T-cell (primary cell): Measurements from ENCODE around the gene ABHD16B. TPM values are rescaled to one million over a fixed set of nuclear protein-coding genes. Genes with fewer than 3 reads are reported as not detected.
A peak's percentile ranks its signal among the peaks of the same experiment; 100 is the strongest.

Source experiments
- ATAC-seq, 4 experiments: fragments of 200-7000 bp in 3 of 4; fragments of 150-1000 bp in 1 of 4; cut with Tn5 transposase; replicated peaks in 1 of 4; 1 replicate in 3 of 4; 2 replicates in 1 of 4; pipeline ENCODE4 v1.10.0; 2021; ENCODE audit warnings: moderate library complexity in 3 of 4, mild to moderate bottlenecking in 2 of 4, moderate number of reproducible peaks in 1 of 4
- CTCF ChIA-PET, 2 donors: fragments of 300-600 bp; sonication (Branson Sonifier 250); formaldehyde crosslinking; loops; one replicate each; lab custom pipeline; 2022; ENCODE audit warnings: antibody characterized with exemption in 2 of 2; lab: Charles Lee
- POLR2A ChIA-PET, 2 donors: fragments of 300-600 bp; sonication (Branson Sonifier 250); formaldehyde crosslinking; loops; one replicate each; lab custom pipeline; 2022; ENCODE audit warnings: antibody characterized with exemption in 2 of 2; lab: Charles Lee
- DNase-seq, 35 experiments: peaks; one replicate each; pipeline versions ENCODE4 v3.0.0 to v3.0.0-alpha.2; 2013 to 2023
- H3K27ac ChIP-seq: one replicate; pipeline ENCODE4 v1.5.1; 2013; ENCODE audit warnings: low read length
- H3K27me3 ChIP-seq, 2 experiments: replicated peaks in 1 of 2; 1 replicate in 1 of 2; 2 replicates in 1 of 2; pipeline versions ENCODE4 v1.6.1 to v1.7.0; 2013; ENCODE audit warnings: low read length in 1 of 2, mixed read lengths in 1 of 2; ENCODE audit not compliant: control insufficient read depth in 2 of 2, insufficient read depth in 2 of 2; ENCODE audit errors: extremely low read depth in 1 of 2
- H3K36me3 ChIP-seq, 2 donors: 1 replicate in 1 of 2; 2 replicates in 1 of 2; pipeline versions ENCODE4 v1.6.1 to v1.7.0; 2013; ENCODE audit warnings: low read length in 1 of 2; ENCODE audit not compliant: control insufficient read depth in 2 of 2, insufficient read depth in 1 of 2; ENCODE audit errors: extremely low read depth in 1 of 2
- H3K4me1 ChIP-seq, 2 experiments: 1 replicate in 1 of 2; 2 replicates in 1 of 2; pipeline versions ENCODE4 v1.6.1 to v1.7.0; 2013; ENCODE audit warnings: low read length in 2 of 2, mixed read lengths in 1 of 2; ENCODE audit not compliant: insufficient read depth in 2 of 2, control insufficient read depth in 1 of 2; ENCODE audit errors: extremely low read depth in 1 of 2
- H3K4me3 ChIP-seq, 2 donors: 1 replicate in 1 of 2; 2 replicates in 1 of 2; pipeline versions ENCODE4 v1.5.1 to v1.7.0; 2013; ENCODE audit warnings: mild to moderate bottlenecking in 2 of 2, low read length in 1 of 2, moderate library complexity in 1 of 2; ENCODE audit not compliant: control insufficient read depth in 1 of 2; ENCODE audit errors: extremely low read depth in 1 of 2
- H3K9me3 ChIP-seq: 2 replicates; pipeline ENCODE4 v1.7.0; 2013
- H3K27ac Mint-ChIP-seq, 2 donors: one replicate each; pipeline ENCODE4 v1.8.0; 2020 to 2021; ENCODE audit warnings: mild to moderate bottlenecking in 2 of 2, mixed read lengths in 2 of 2
- H3K27me3 Mint-ChIP-seq, 2 donors: one replicate each; pipeline ENCODE4 v1.8.0; 2021 to 2022; ENCODE audit warnings: mixed read lengths in 2 of 2
- H3K36me3 Mint-ChIP-seq: one replicate; pipeline ENCODE4 v1.8.0; 2021; ENCODE audit warnings: mixed read lengths
- H3K4me1 Mint-ChIP-seq, 3 donors: one replicate each; pipeline ENCODE4 v1.8.0; 2020 to 2022; ENCODE audit warnings: mixed read lengths in 3 of 3, mild to moderate bottlenecking in 1 of 3
- H3K4me3 Mint-ChIP-seq, 3 donors: one replicate each; pipeline ENCODE4 v1.8.0; 2020 to 2022; ENCODE audit warnings: mild to moderate bottlenecking in 3 of 3, mixed read lengths in 3 of 3, moderate library complexity in 3 of 3
- H3K9me3 Mint-ChIP-seq, 3 donors: one replicate each; pipeline ENCODE4 v1.8.0; 2020 to 2022; ENCODE audit warnings: mixed read lengths in 3 of 3
- WGBS: methylation state at CpG from one replicate; pipeline ENCODE4 v1.1.5; 2013; ENCODE audit warnings: missing lambda C conversion rate; ENCODE audit not compliant: insufficient coverage; 5-methylcytosine and 5-hydroxymethylcytosine counted together
- total RNA-seq, 35 experiments: library from RNA in 6 of 35; stranded (reverse) in 6 of 35; fragments of 120-200 nt in 1 of 35; gene quantifications; one replicate each; pipeline versions ENCODE4 v1.2.1 to v1.2.4 and lab custom pipeline; 2013 to 2026

ABHD16B gene
- total RNA-seq, 5 donors from 2014 or later (not counting 1 experiment from before 2014, with no cell fraction given) = not detected

DNA sequence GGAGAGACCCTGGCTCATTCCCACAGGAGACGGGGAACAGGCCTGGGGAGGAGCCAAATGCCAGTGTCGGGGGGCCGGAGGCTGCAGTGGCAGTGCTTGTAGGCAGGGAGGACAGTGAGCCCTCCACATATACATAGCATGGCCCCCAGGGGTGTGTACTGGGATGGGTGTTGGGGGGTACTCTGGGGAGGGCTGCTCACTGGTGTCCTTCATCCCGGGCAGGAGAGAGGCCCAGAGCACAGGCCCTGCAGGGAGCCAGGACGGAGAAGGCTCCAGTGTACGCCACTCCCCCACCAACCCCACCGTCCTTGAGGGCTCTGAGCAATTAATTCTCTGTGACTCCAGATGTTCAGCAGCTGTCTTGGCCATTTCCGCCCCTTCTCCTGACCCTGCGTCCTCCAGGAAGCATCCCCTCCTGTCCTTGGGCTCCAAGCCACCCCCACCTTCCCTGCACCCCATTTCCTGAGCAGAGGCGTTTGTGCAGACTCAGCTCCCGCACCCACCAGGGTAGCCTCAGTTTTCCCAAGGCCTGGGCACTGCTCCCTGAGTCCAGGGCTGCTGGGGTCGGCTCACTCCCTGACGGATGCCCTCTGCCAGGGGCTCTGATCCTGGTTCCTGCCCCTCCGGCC is 3.4 kb upstream of the ABHD16B start:
- H3K4me1 Mint-ChIP-seq = peaks cover 22 to 27% (median 25%) of the 10 kb centered on the region in 3 donors
- ATAC-seq (peak in 1 of 4 experiments; percentile 22), DNase-seq (no peak)
- H3K9me3 ChIP-seq = no peaks in the 10 kb centered on the region
- peaks cover 3 to 42% of the 10 kb centered on the region in 2 experiments for H3K4me1 ChIP-seq
- 44% methylated on average over 9 of the region's 14 CpGs for WGBS
- peaks cover 4% of the 10 kb centered on the region for H3K36me3 Mint-ChIP-seq
- peak overlapping the region in 1 of 2 donors; percentile 67 for H3K27ac Mint-ChIP-seq
- no peaks in the 10 kb centered on the region for H3K27me3 Mint-ChIP-seq
- POLR2A ChIA-PET = no interaction called here
- CTCF ChIA-PET = no interaction called here
- peak overlapping the region in 1 of 3 donors; percentile 67 for H3K4me3 Mint-ChIP-seq
- no peaks in the 10 kb centered on the region for H3K9me3 Mint-ChIP-seq
- peaks cover 0 to 33% of the 10 kb centered on the region in 2 experiments for H3K27me3 ChIP-seq
- no peak overlapping the region for H3K4me3 ChIP-seq
- H3K27ac ChIP-seq = no peak overlapping the region
- H3K36me3 ChIP-seq = peaks cover 6 to 7% of the 10 kb centered on the region in 2 donors

DNA sequence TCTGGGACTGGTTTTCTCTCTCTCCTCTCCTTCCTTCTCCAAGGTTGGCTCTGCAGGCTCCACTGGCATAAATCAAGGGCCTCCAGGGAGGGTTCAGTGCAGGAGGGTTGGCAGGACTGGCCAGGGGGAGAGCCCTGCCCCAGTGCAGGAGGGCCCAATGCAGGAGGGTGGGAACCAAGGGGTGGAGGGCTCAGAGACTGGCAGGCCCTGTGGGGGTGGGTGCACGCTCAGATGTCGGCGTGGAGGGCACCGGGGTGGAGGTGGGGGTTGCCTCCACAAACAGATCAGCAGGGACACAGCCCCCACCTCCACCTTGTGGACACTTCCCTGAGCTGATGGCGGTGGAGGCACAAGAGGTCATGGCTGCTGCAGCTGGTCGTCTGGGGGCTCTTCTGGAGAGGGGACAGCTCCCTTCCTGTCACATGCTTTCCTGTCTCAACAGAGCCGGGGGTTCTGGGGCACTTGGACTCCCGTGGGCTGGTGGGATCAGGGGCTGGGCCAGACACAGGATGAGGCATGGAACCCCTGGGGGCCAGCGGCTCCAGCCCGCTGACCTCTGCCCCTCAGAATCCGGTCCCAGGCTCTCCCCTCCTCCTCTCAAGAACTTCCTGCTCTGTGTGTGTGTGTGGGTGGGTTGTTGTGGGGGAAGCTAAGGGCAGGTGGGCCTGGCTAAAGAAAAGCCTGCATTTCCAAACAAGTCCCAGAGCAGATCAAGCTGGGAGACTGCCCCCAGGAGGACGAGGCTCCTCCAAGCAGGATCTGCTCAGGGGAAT is 2.7 kb upstream of the ABHD16B start:
- CTCF ChIA-PET = no interaction called here
- no peaks in the 10 kb centered on the region for H3K27me3 Mint-ChIP-seq
- H3K4me3 ChIP-seq = peak overlapping the region in 1 of 2 donors; percentile 29
- H3K4me1 Mint-ChIP-seq = peaks cover 28 to 33% (median 32%) of the 10 kb centered on the region in 3 donors
- DNase-seq (peak in 1 of 35 experiments; percentile 21), ATAC-seq (peak; percentile 22 to 35 (median 32))
- WGBS = 0% methylated on average over 4 of the region's 12 CpGs
- no peak overlapping the region for H3K27ac ChIP-seq
- no peaks in the 10 kb centered on the region for H3K9me3 ChIP-seq
- H3K27ac Mint-ChIP-seq = peak overlapping the region; percentile 83 to 85
- H3K9me3 Mint-ChIP-seq = no peaks in the 10 kb centered on the region
- POLR2A ChIA-PET = no interaction called here
- peaks cover 0 to 27% of the 10 kb centered on the region in 2 experiments for H3K27me3 ChIP-seq
- H3K4me1 ChIP-seq = peaks cover 7 to 46% of the 10 kb centered on the region in 2 experiments
- peak overlapping the region in 2 of 3 donors; percentile 34 to 67 for H3K4me3 Mint-ChIP-seq
- H3K36me3 ChIP-seq = peaks cover 7 to 8% of the 10 kb centered on the region in 2 donors
- H3K36me3 Mint-ChIP-seq = peaks cover 9% of the 10 kb centered on the region

DNA sequence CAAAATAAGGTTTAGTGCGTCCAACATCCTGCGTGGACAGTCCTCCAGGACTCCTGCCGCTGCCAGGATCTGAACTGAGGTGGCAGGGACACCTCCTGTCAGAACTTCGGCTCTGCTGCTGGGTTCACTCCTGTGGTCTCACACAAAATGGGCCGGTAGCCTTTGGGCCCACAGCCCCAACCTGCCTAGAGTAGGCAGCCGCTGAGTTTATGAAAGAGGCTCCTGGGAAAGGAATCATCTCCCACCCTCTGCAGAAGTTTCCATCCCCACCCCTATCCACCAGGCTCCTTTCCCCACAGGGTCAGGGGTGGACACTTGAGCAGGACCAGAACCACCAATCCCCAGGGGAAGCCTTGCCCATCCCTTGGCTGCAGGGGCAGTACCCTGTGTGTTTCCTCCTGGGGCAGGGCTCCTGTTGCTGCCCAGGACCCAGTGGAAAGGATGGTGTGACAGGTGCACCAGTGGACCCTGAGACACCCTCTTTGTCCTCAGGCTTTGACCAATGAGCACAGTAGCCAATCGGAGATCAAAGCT is 2.1 kb upstream of the ABHD16B start:
- Mint-ChIP-seq H3K4me1 (peaks cover 35 to 39% (median 39%) of the 10 kb centered on the region in 3 donors), H3K36me3 (peaks cover 9% of the 10 kb centered on the region), H3K27ac (peak overlapping the region; percentile 83 to 85), H3K4me3 (peak overlapping the region in 2 of 3 donors; percentile 21 to 67), H3K9me3 (no peaks in the 10 kb centered on the region), H3K27me3 (no peaks in the 10 kb centered on the region)
- peak overlapping the region in 1 of 2 donors; percentile 29 for H3K4me3 ChIP-seq
- 54% methylated on average over 5 of the region's 7 CpGs for WGBS
- ChIA-PET POLR2A (no interaction called here), CTCF (no interaction called here)
- no peaks in the 10 kb centered on the region for H3K9me3 ChIP-seq
- ATAC-seq = no peak
- H3K4me1 ChIP-seq = peaks cover 7 to 45% of the 10 kb centered on the region in 2 experiments
- H3K27me3 ChIP-seq = peaks cover 0 to 20% of the 10 kb centered on the region in 2 experiments
- DNase-seq = no peak
- peaks cover 7 to 8% of the 10 kb centered on the region in 2 donors for H3K36me3 ChIP-seq
- H3K27ac ChIP-seq = no peak overlapping the region

DNA sequence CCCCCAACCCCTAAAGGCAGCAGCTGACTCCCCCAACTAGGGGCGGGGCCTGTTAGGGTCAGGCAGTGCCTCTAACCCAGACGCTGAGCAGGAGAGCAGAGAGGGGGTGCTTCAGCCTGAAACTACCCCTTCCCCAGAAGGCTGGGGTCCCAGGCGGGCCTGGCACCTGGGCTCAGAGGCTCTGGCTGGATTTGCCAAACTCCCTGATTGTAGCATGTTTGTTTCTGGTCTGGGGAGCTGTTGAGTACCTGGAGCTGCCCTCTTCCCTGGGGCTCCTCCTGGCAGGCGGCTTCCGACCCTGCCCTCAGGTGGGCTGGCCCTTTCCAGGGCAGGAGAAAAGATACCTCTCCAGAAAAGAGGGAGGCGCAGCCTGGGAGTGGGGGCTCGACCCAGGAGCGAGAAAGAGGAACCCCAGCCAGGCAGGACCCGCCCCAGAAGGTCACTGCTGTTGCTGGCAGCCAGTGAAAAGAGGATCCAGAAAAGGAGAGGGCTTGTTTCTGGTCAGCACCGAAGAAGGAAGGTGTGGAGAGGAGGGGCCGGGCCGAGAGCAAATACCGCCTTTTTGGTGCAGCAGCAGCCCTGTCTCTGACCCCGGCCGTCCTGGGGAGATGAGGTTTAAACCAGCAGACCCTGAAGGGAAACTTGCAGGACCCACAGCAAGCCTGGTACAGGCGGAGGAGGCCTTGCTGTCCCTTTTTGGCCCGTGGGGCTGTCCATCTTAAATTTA is 810 bp upstream of the ABHD16B start:
- ATAC-seq = no peak
- Histone ChIP-seq H3K4me3 (no peak overlapping the region), H3K27ac (no peak overlapping the region), H3K4me1 (peaks cover 7 to 46% of the 10 kb centered on the region in 2 experiments), H3K27me3 (peaks cover 0 to 8% of the 10 kb centered on the region in 2 experiments), H3K9me3 (no peaks in the 10 kb centered on the region), H3K36me3 (peaks cover 7 to 8% of the 10 kb centered on the region in 2 donors)
- ChIA-PET CTCF (no interaction called here), POLR2A (no interaction called here)
- Mint-ChIP-seq H3K27me3 (no peaks in the 10 kb centered on the region), H3K36me3 (peaks cover 9% of the 10 kb centered on the region), H3K27ac (no peak overlapping the region), H3K4me1 (peaks cover 35 to 42% (median 41%) of the 10 kb centered on the region in 3 donors), H3K4me3 (peak overlapping the region in 1 of 3 donors; percentile 24), H3K9me3 (no peaks in the 10 kb centered on the region)
- peak in 1 of 35 experiments; percentile 33 for DNase-seq
- 86% methylated on average over 12 of the region's 17 CpGs for WGBS

DNA sequence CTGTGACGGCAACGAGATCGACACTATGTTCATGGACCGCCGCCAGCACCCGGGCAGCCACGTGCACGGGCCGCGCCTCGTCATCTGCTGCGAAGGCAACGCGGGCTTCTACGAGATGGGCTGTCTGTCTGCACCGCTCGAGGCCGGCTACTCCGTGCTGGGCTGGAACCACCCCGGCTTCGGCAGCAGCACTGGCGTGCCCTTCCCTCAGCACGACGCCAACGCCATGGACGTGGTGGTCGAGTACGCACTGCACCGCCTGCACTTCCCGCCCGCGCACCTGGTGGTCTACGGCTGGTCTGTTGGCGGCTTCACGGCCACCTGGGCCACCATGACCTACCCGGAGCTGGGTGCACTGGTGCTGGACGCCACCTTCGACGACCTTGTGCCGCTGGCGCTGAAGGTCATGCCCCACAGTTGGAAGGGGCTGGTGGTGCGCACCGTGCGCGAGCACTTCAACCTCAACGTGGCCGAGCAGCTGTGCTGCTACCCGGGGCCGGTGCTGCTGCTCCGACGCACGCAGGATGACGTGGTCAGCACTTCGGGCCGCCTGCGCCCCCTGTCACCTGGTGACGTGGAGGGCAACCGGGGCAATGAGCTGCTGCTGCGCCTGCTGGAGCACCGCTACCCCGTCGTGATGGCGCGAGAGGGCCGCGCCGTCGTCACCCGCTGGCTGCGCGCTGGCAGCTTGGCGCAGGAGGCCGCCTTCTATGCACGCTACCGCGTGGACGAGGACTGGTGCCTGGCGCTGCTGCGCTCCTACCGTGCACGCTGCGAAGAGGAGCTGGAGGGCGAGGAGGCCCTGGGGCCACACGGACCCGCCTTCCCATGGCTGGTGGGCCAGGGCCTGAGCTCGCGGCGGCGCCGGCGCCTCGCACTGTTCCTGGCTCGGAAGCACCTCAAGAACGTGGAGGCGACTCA is 943 bp downstream of the ABHD16B start:
- CTCF ChIA-PET = no interaction called here
- peaks cover 10 to 59% of the 10 kb centered on the region in 2 experiments for H3K4me1 ChIP-seq
- H3K36me3 ChIP-seq = peaks cover 7 to 8% of the 10 kb centered on the region in 2 donors
- ATAC-seq = no peak
- H3K4me3 ChIP-seq = no peak overlapping the region
- H3K9me3 Mint-ChIP-seq = no peaks in the 10 kb centered on the region
- H3K4me1 Mint-ChIP-seq = peaks cover 39 to 48% (median 43%) of the 10 kb centered on the region in 3 donors
- POLR2A ChIA-PET = no interaction called here
- H3K9me3 ChIP-seq = no peaks in the 10 kb centered on the region
- no peak overlapping the region for H3K4me3 Mint-ChIP-seq
- H3K27me3 ChIP-seq = no peaks in the 10 kb centered on the region
- no peak overlapping the region for H3K27ac ChIP-seq
- H3K36me3 Mint-ChIP-seq = peaks cover 9% of the 10 kb centered on the region
- no peak for DNase-seq
- H3K27ac Mint-ChIP-seq = no peak overlapping the region
- H3K27me3 Mint-ChIP-seq = no peaks in the 10 kb centered on the region
- WGBS = 97% methylated on average over 94 of the region's 95 CpGs
